Progenitor cell of endocrine pancreas (in vitro differentiated cells): Measurements from ENCODE around the gene PUS3. TPM values are rescaled to one million over a fixed set of nuclear protein-coding genes. Genes with fewer than 3 reads are reported as not detected.

Source experiments
- DNase-seq: peaks from one replicate; pipeline ENCODE4 v3.0.0; 2021; ENCODE audit warnings: low spot score; ENCODE audit not compliant: unreplicated experiment
- H3K27ac Mint-ChIP-seq: 2 replicates; pipeline ENCODE4 v1.8.0; 2021; ENCODE audit warnings: mild to moderate bottlenecking, moderate library complexity, mixed read lengths
- H3K27me3 Mint-ChIP-seq: 2 replicates; pipeline ENCODE4 v1.8.0; 2021; ENCODE audit warnings: mixed read lengths
- H3K36me3 Mint-ChIP-seq: 2 replicates; pipeline ENCODE4 v1.8.0; 2022; ENCODE audit warnings: mixed read lengths; ENCODE audit not compliant: insufficient read depth
- H3K4me1 Mint-ChIP-seq: 2 replicates; pipeline ENCODE4 v1.8.0; 2021; ENCODE audit warnings: low read depth, mixed read lengths
- H3K4me3 Mint-ChIP-seq: 2 replicates; pipeline ENCODE4 v1.8.0; 2021; ENCODE audit warnings: low read depth, mild to moderate bottlenecking, moderate library complexity, mixed read lengths
- H3K9me3 Mint-ChIP-seq: 2 replicates; pipeline ENCODE4 v1.8.0; 2021; ENCODE audit warnings: low read depth, mixed read lengths
- CTCF ChIP-seq: fragments of 200-600 bp; sonication (generic); IDR thresholded peaks from one replicate; pipeline ENCODE4 v1.5.0; 2021; ENCODE audit warnings: antibody characterized with exemption, mild to moderate bottlenecking; ENCODE audit not compliant: unreplicated experiment
- total RNA-seq: library from RNA; stranded (reverse); gene quantifications from 2 replicates; pipeline ENCODE4 v1.2.1, GENCODE V29; 2021

PUS3 gene
- total RNA-seq, 1 donor from 2014 or later, result 12.4 TPM

GRCh38 chr11:125938418-125938817 is 35.4 kb upstream of the PUS3 start:
- no peak for DNase-seq
- peaks cover 8% of the 10 kb centered on the region for H3K27me3 Mint-ChIP-seq
- H3K4me1 Mint-ChIP-seq, result peaks cover 7% of the 10 kb centered on the region
- no peak overlapping the region for H3K4me3 Mint-ChIP-seq
- H3K27ac Mint-ChIP-seq, result no peak overlapping the region
- no peaks in the 10 kb centered on the region for H3K9me3 Mint-ChIP-seq
- no peaks in the 10 kb centered on the region for H3K36me3 Mint-ChIP-seq
- no peak for TF ChIP-seq CTCF

GRCh38 chr11:125935618-125936199 is 32.7 kb upstream of the PUS3 start:
- TF ChIP-seq CTCF, result no peak
- Mint-ChIP-seq H3K9me3 (no peaks in the 10 kb centered on the region), H3K4me1 (peaks cover 7% of the 10 kb centered on the region), H3K36me3 (no peaks in the 10 kb centered on the region), H3K4me3 (no peak overlapping the region), H3K27me3 (peaks cover 2% of the 10 kb centered on the region), H3K27ac (no peak overlapping the region)
- DNase-seq, result no peak

DNA sequence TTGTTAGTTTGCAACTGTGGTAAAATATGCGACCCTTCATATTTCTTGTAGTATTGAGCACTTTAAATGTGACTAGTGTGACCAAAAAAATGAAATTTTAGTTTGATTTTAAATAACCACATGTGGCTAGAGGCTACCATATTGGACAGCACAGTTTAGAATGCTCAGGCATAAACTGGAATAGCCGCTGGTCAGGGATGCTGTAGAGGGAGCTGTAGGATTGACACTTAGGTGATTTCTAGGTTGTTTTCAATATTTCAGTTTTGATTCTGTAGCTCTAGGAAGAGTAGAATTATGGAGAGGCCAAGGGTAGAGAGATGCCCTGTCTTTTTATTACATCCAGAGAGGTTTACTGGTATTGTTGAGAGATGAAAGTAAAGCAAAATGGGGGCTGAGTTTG is 32.0 kb upstream of the PUS3 start:
- no peak for DNase-seq
- H3K36me3 Mint-ChIP-seq, result no peaks in the 10 kb centered on the region
- no peaks in the 10 kb centered on the region for H3K9me3 Mint-ChIP-seq
- H3K27me3 Mint-ChIP-seq, result peaks cover 2% of the 10 kb centered on the region
- TF ChIP-seq CTCF, result no peak
- no peak overlapping the region for H3K4me3 Mint-ChIP-seq
- H3K4me1 Mint-ChIP-seq, result peaks cover 7% of the 10 kb centered on the region
- H3K27ac Mint-ChIP-seq, result no peak overlapping the region

GRCh38 chr11:125934473-125934872 is 31.5 kb upstream of the PUS3 start:
- H3K27ac Mint-ChIP-seq, result no peak overlapping the region
- H3K9me3 Mint-ChIP-seq, result no peaks in the 10 kb centered on the region
- H3K27me3 Mint-ChIP-seq, result peaks cover 2% of the 10 kb centered on the region
- peaks cover 7% of the 10 kb centered on the region for H3K4me1 Mint-ChIP-seq
- H3K36me3 Mint-ChIP-seq, result no peaks in the 10 kb centered on the region
- TF ChIP-seq CTCF, result no peak
- H3K4me3 Mint-ChIP-seq, result no peak overlapping the region
- DNase-seq, result no peak

GRCh38 chr11:125933030-125933813 is 30.2 kb upstream of the PUS3 start:
- peaks cover 2% of the 10 kb centered on the region for H3K27me3 Mint-ChIP-seq
- no peak overlapping the region for H3K4me3 Mint-ChIP-seq
- no peaks in the 10 kb centered on the region for H3K9me3 Mint-ChIP-seq
- peaks cover 7% of the 10 kb centered on the region for H3K4me1 Mint-ChIP-seq
- no peaks in the 10 kb centered on the region for H3K36me3 Mint-ChIP-seq
- no peak for DNase-seq
- H3K27ac Mint-ChIP-seq, result no peak overlapping the region
- no peak for TF ChIP-seq CTCF
